ENCODE measurements around the gene MEGF11. TPM values are rescaled to one million over a fixed set of nuclear protein-coding genes. Genes with fewer than 3 reads are reported as not detected.

The MEGF11 gene
- total and polyA plus RNA-seq, 9 donors, result 0.04 to 11.4 (median 0.40) TPM; not detected in 2

- H3K4me1 ChIP-seq (ENCODE audit: insufficient read depth), result peaks cover 5% of the 10 kb centered on the region
- intact Hi-C loops (cut with DNase I), result loop anchor here in 1 of 4 donors (5.0 kb wide), 1 partner anchor 460 kb away; no protein-coding TSS in a partner anchor
- H3K36me3 ChIP-seq, result no peaks in the 10 kb centered on the region
- no peak overlapping the region for H3K4me3 ChIP-seq
- no peak for DNase-seq
- TF ChIP-seq POLR2A (IDR thresholded peaks at IDR 0.05) (no peak), CTCF (IDR thresholded peaks at IDR 0.05) (no peak), EP300 (IDR thresholded peaks at IDR 0.05) (no peak)
- H3K9me3 ChIP-seq, result no peaks in the 10 kb centered on the region
- WGBS, 3 donors, result 67 to 72% (median 69%) methylated on average over 6 of the region's 6 CpGs
- peak overlapping the region in 1 of 2 donors; percentile 5 for H3K27ac ChIP-seq
- no peaks in the 10 kb centered on the region for H3K27me3 ChIP-seq
Observed at GRCh38 chr15:66291816-66292570, 38.4 kb upstream of the MEGF11 start.

GRCh38 chr15:66290518-66290917 lies 37.0 kb upstream of the MEGF11 start:
- TF ChIP-seq POLR2A (IDR thresholded peaks at IDR 0.05), result no peak
- no peak for TF ChIP-seq CTCF (IDR thresholded peaks at IDR 0.05)
- TF ChIP-seq EP300 (IDR thresholded peaks at IDR 0.05), result no peak
- Histone ChIP-seq H3K4me1 (ENCODE audit: insufficient read depth) (peaks cover 5% of the 10 kb centered on the region), H3K27me3 (no peaks in the 10 kb centered on the region), H3K4me3 (no peak overlapping the region), H3K36me3 (no peaks in the 10 kb centered on the region), H3K27ac (no peak overlapping the region), H3K9me3 (no peaks in the 10 kb centered on the region)
- DNase-seq, result no peak
- intact Hi-C loops (cut with DNase I), result loop anchor here in 1 of 4 donors (5.0 kb wide), 1 partner anchor 458 kb away; no protein-coding TSS in a partner anchor

GRCh38 chr15:66290007-66290406 lies 36.5 kb upstream of the MEGF11 start:
- no peak for DNase-seq
- Histone ChIP-seq H3K27me3 (no peaks in the 10 kb centered on the region), H3K36me3 (no peaks in the 10 kb centered on the region), H3K27ac (no peak overlapping the region), H3K9me3 (no peaks in the 10 kb centered on the region), H3K4me3 (no peak overlapping the region), H3K4me1 (ENCODE audit: insufficient read depth) (peaks cover 3% of the 10 kb centered on the region)
- TF ChIP-seq POLR2A (IDR thresholded peaks at IDR 0.05) (no peak), EP300 (IDR thresholded peaks at IDR 0.05) (no peak), CTCF (IDR thresholded peaks at IDR 0.05) (no peak)
- intact Hi-C loops (cut with DNase I), result loop anchor here in 1 of 4 donors (5.0 kb wide), 1 partner anchor 458 kb away; no protein-coding TSS in a partner anchor
- 90 to 100% (median 94%) methylated on average over 3 of the region's 3 CpGs for WGBS, 3 donors

- Histone ChIP-seq H3K36me3 (no peaks in the 10 kb centered on the region), H3K27ac (no peak overlapping the region), H3K9me3 (no peaks in the 10 kb centered on the region), H3K4me3 (no peak overlapping the region), H3K4me1 (ENCODE audit: insufficient read depth) (peaks cover 2% of the 10 kb centered on the region), H3K27me3 (no peaks in the 10 kb centered on the region)
- TF ChIP-seq CTCF (IDR thresholded peaks at IDR 0.05), result no peak
- no peak for TF ChIP-seq POLR2A (IDR thresholded peaks at IDR 0.05)
- TF ChIP-seq EP300 (IDR thresholded peaks at IDR 0.05), result no peak
- WGBS, 3 donors, result 65 to 70% (median 69%) methylated on average over 6 of the region's 6 CpGs
- no peak for DNase-seq
- intact Hi-C loops (cut with DNase I), result loop anchor here in 2 of 4 donors (5.0 to 10.0 kb wide), 4 partner anchors 304 to 654 kb away; no protein-coding TSS in a partner anchor
Observed at GRCh38 chr15:66288551-66289185, 35.1 kb upstream of the MEGF11 start.
